ENCODE measurements around the gene ZNF687.

GRCh38 chr1:151327903-151328674 is 46.0 kb downstream of the ZNF687 start:
- TF ChIP-seq CTCF (IDR thresholded peaks at IDR 0.05): no peak
- no peak for TF ChIP-seq POLR2AphosphoS5 (IDR thresholded peaks at IDR 0.05)

All from prostate gland (tissue), 2 donors.